ENCODE data around the gene RIMOC1.

DNA sequence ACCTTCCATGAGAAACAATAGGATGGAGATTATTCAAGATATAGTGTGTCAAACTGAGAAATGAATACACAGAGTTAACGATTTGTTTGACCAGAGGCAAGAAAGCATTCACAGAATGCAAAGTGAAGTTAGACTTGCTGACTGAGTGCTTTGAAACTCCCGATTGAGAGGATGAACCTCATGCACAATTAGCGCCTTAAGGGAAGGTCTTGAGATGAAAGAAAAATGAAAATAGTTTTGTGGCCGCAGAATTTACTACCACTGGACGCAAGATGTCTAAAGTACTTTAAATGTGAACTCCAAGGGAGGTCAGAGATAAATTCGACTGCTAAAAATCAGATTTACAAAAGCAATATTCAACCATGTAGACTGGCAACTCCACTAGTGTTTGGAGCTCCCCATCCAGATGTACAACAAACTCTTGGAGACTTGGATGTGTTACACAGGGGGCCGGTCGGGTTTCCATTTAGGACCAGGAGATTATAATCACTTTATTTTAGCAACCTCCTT, 707 bp upstream of the RIMOC1 start:
- TF ChIP-seq POLR2A (IDR thresholded peaks at IDR 0.05) (no peak), EP300 (IDR thresholded peaks at IDR 0.05) (no peak)
- TF ChIP-seq, protein P1, sequence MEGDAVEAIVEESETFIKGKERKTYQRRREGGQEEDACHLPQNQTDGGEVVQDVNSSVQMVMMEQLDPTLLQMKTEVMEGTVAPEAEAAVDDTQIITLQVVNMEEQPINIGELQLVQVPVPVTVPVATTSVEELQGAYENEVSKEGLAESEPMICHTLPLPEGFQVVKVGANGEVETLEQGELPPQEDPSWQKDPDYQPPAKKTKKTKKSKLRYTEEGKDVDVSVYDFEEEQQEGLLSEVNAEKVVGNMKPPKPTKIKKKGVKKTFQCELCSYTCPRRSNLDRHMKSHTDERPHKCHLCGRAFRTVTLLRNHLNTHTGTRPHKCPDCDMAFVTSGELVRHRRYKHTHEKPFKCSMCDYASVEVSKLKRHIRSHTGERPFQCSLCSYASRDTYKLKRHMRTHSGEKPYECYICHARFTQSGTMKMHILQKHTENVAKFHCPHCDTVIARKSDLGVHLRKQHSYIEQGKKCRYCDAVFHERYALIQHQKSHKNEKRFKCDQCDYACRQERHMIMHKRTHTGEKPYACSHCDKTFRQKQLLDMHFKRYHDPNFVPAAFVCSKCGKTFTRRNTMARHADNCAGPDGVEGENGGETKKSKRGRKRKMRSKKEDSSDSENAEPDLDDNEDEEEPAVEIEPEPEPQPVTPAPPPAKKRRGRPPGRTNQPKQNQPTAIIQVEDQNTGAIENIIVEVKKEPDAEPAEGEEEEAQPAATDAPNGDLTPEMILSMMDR (IDR thresholded peaks at IDR 0.05), result no peak
